GM18505 (cell line): ENCODE data around the gene PIEZO2.

ENCODE experiments used
- ATAC-seq: cut with Tn5 transposase; IDR thresholded peaks from one replicate; pipeline ENCODE4 v1.9.1; 2021; ENCODE audit not compliant: unreplicated experiment
- POLR2A ChIP-seq: IDR thresholded peaks from 4 replicates; pipeline ENCODE4 v1.6.1; 2011; ENCODE audit warnings: borderline replicate concordance; ENCODE audit not compliant: insufficient read depth, insufficient read length; ENCODE audit errors: extremely low read depth

Gene PIEZO2

GRCh38 chr18:10750191-10751035 is 399.0 kb downstream of the PIEZO2 start:
- ATAC-seq = no peak
- TF ChIP-seq POLR2A = no peak

DNA sequence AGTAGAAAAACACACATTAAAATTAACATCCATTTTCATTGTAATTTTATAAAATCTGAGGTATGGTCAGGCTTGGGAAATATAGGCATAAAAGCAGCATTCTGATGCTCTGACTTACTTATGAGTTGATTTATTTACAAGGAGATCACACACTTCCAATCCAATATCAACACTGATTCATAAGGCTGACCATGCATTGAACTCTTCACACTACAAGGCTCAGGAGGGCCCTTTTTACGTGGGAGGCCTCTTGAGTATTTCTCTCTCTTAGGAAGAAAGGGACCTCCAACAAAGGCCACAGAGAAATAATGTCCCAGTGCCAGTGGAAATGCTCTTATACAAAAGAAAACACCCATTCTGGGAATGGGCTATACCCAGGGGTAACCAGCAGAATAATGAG is 400.7 kb downstream of the PIEZO2 start:
- ATAC-seq = no peak
- no peak for TF ChIP-seq POLR2A

GRCh38 chr18:10745971-10746370 is 403.4 kb downstream of the PIEZO2 start:
- ATAC-seq = no peak
- TF ChIP-seq POLR2A = no peak

DNA sequence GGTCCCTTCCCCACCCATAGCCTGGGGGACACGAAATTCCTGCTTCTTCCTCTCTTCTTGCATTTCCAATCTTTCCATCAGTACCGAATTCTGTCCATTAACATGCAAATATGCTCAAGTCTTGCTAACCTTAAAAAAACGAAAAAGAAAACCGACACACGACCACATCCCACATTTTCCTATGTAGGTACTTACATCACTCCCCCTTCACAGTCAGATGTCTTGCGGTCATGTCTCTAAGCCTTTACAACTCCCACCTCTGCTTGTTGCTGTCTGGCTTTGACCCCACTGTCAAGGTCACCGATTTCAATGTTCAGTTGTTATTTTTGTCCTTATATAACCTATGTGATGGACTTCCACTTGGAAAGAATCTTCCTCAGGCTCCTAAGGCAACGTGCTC is 404.1 kb downstream of the PIEZO2 start:
- no peak for ATAC-seq
- TF ChIP-seq POLR2A = no peak

- no peak for ATAC-seq
Observed at GRCh38 chr18:10743766-10744165, 405.6 kb downstream of the PIEZO2 start.

DNA sequence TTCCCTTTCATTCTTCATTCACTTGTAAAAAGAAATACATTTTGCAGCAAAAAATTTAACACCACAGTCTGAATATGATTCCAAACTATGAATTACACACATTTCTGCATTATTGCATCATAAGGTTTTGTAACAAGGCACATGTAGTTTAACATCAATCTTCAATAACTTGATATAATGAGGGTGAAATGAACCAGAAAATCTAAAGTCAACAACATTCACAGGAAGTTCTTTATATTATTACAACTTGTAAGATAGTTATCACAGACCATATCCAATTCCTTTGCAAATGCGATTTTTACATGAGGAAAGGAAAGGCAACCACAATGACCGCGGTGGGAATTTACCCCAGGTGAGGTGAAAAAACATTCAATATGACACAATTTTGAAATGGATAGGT is 410.2 kb downstream of the PIEZO2 start:
- no peak for TF ChIP-seq POLR2A
- ATAC-seq = no peak

More at GRCh38 chr18:10743766-10744165, 405.6 kb downstream of the PIEZO2 start:
- TF ChIP-seq POLR2A = no peak

- ATAC-seq = no peak
- TF ChIP-seq POLR2A = no peak
Observed at GRCh38 chr18:10736984-10737383, 412.4 kb downstream of the PIEZO2 start.

DNA sequence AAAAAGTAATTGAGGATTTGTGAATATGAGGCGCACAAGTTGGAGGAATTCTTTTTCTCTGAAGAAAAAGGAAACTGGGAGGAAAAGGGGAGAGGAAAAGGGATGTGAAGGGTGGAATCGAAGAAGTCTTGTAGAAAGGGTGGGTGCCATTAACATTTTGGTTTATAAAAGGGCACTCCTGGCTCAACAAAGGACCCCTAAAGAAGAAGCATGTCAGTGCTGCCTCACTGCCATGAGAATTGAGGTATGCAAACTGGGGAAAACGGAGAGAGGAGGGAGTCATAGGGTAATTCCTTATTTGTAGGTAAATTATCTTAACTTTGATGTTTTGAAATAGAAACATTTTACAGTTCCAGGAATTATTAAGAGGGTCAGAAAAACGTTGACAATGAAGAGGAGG is 416.4 kb downstream of the PIEZO2 start:
- no peak for ATAC-seq
- TF ChIP-seq POLR2A = no peak

DNA sequence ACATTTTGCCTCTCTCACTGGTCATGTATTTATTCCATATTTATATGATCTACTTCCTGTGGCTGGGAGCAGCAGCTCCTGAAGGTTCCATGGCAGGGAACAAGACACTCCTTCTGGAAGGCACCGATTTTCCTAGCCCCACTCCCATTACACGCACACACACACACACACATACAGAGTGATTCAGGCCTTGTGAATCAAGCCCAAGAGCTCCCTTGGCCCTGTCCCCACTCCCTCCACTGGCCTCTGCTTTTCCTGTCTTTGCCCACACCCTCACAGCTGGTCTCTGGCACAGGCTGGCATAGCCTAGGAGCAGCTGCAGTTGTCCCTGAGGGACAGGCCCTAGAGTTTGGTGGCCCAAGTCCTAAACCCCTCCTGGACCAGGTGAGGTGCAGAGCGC is 421.9 kb downstream of the PIEZO2 start:
- no peak for ATAC-seq
- TF ChIP-seq POLR2A = no peak

- no peak for TF ChIP-seq POLR2A
- no peak for ATAC-seq
Observed at GRCh38 chr18:10726198-10727068, 422.9 kb downstream of the PIEZO2 start.

GRCh38 chr18:10724666-10725065 is 424.7 kb downstream of the PIEZO2 start:
- no peak for TF ChIP-seq POLR2A
- ATAC-seq = no peak

DNA sequence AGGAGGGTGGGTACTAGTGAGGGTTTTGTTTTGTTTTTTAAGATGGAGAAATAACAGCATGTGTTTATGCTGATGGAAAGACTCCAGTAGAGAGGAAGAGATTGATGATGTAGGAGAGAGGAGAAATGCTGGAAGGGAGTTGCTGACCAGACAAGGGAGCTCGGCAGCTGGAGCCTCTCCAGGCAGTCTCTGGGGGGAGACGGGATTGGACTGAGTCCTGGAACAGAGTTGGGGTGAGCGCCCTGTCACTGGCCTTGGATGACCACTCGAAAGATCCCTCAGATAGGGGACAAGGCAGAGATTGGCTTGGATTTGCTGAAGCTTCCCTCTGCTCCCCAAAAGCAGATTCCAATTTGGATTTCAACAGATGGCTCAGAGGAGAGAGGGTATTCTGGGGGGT is 425.9 kb downstream of the PIEZO2 start:
- ATAC-seq = no peak
- TF ChIP-seq POLR2A = no peak

DNA sequence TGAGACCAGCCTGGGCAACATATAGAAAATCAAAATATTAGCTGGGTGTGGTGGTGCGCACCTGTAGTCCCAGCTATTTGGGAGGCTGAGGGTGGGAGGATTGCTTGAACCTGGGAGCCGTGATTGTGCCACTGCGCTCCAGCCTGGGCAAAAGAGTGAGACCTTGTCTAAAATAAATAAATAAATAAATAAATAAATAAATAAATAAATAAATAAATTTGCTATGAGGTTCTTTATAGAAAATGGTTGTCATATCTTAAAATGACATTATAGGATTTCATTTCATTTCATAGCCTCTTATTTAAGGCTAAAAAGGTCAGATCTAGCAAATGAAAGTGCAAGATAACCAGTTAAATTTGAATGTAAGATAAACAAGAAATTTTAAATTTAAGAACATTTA is 430.6 kb downstream of the PIEZO2 start:
- TF ChIP-seq POLR2A = no peak
- no peak for ATAC-seq

GRCh38 chr18:10715791-10716190 is 433.6 kb downstream of the PIEZO2 start:
- no peak for ATAC-seq
- no peak for TF ChIP-seq POLR2A
